LHCN-M2 (cell line): ENCODE measurements around the gene UQCRHL. TPM values are rescaled to one million over a fixed set of nuclear protein-coding genes. Genes with fewer than 3 reads are reported as not detected.

ENCODE experiments used
- DNase-seq: peaks from one replicate; pipeline ENCODE4 v3.0.0-alpha.2; 2012; ENCODE audit warnings: low read depth
- total RNA-seq: library from RNA; depleted of rRNA; stranded (reverse); fragments of >200 nt; gene quantifications from 2 replicates; pipeline ENCODE4 v1.2.3, GENCODE V29; 2014

The UQCRHL gene
- total RNA-seq, 1 experiment from 2014 or later: 1.4 TPM

- DNase-seq: peak; percentile 98
Measured at GRCh38 chr1:15799004-15799867, 8.2 kb downstream of the UQCRHL start.

- DNase-seq: no peak
Measured at GRCh38 chr1:15797614-15798390, 9.6 kb downstream of the UQCRHL start.

GRCh38 chr1:15796086-15796462 is 11.4 kb downstream of the UQCRHL start:
- DNase-seq: no peak

- DNase-seq: peak; percentile 89
Measured at GRCh38 chr1:15788624-15789301, 18.7 kb downstream of the UQCRHL start.

- no peak for DNase-seq
Measured at GRCh38 chr1:15786581-15786980, 20.9 kb downstream of the UQCRHL start.

GRCh38 chr1:15785683-15786082 is 21.8 kb downstream of the UQCRHL start:
- no peak for DNase-seq

GRCh38 chr1:15777909-15778707 is 29.3 kb downstream of the UQCRHL start:
- DNase-seq: no peak

- no peak for DNase-seq
Measured at GRCh38 chr1:15775706-15776105, 31.7 kb downstream of the UQCRHL start.

GRCh38 chr1:15771836-15772515 is 35.5 kb downstream of the UQCRHL start:
- no peak for DNase-seq

- no peak for DNase-seq
Measured at GRCh38 chr1:15770313-15770962, 37.0 kb downstream of the UQCRHL start.

GRCh38 chr1:15768388-15768787 is 39.1 kb downstream of the UQCRHL start:
- DNase-seq: no peak

GRCh38 chr1:15767941-15768340 is 39.5 kb downstream of the UQCRHL start:
- DNase-seq: no peak

- DNase-seq: peak; percentile 85
Measured at GRCh38 chr1:15765495-15766194, 41.8 kb downstream of the UQCRHL start.

- no peak for DNase-seq
Measured at GRCh38 chr1:15764890-15765289, 42.6 kb downstream of the UQCRHL start.

- no peak for DNase-seq
Measured at GRCh38 chr1:15764269-15764764, 43.1 kb downstream of the UQCRHL start.

GRCh38 chr1:15762546-15762945 is 44.9 kb downstream of the UQCRHL start:
- no peak for DNase-seq

- DNase-seq: no peak
Measured at GRCh38 chr1:15761366-15762128, 45.9 kb downstream of the UQCRHL start.

- DNase-seq: peak; percentile 47
Measured at GRCh38 chr1:15760520-15761211, 46.8 kb downstream of the UQCRHL start.
